Breast epithelium (tissue), 4 donors: ENCODE data around the gene GPR176. TPM values are rescaled to one million over a fixed set of nuclear protein-coding genes. Genes with fewer than 3 reads are reported as not detected.

Experiments used
- DNase-seq, 2 donors: peaks; one replicate each; pipeline ENCODE4 v3.0.0-alpha.2; 2019; ENCODE audit warnings: low spot score in 2 of 2
- H3K27ac ChIP-seq, 2 donors: fragments of 200-600 bp; sonication (generic) in 1 of 2; one replicate each; pipeline ENCODE4 v1.5.1; 2016 to 2019; ENCODE audit warnings: mild to moderate bottlenecking in 1 of 2
- H3K27me3 ChIP-seq, 2 donors: fragments of 200-600 bp; sonication (generic) in 1 of 2; one replicate each; pipeline versions ENCODE4 v1.5.1 to v1.6.0; 2017 to 2019; ENCODE audit warnings: control low read depth in 1 of 2, mild to moderate bottlenecking in 1 of 2
- H3K36me3 ChIP-seq: fragments of 200-600 bp; one replicate; pipeline ENCODE4 v1.5.1; 2019
- H3K4me1 ChIP-seq, 2 donors: fragments of 200-600 bp; sonication (generic); one replicate each; pipeline ENCODE4 v1.5.1; 2016 to 2019; ENCODE audit warnings: control low read depth in 1 of 2
- H3K4me3 ChIP-seq, 3 donors: fragments of 200-600 bp; sonication (generic); 1 replicate in 2 of 3; 2 replicates in 1 of 3; pipeline ENCODE4 v1.5.1; 2016 to 2019; ENCODE audit warnings: mild to moderate bottlenecking in 3 of 3, moderate library complexity in 2 of 3
- H3K9me3 ChIP-seq, 2 donors: fragments of 200-600 bp; sonication (generic) in 1 of 2; one replicate each; pipeline ENCODE4 v1.5.1; 2016 to 2019; ENCODE audit warnings: control low read depth in 1 of 2
- POLR2A ChIP-seq: fragments of 450-650 bp; IDR thresholded peaks from one replicate; pipeline ENCODE4 v1.6.1; 2016; ENCODE audit warnings: antibody characterized with exemption, mild to moderate bottlenecking, moderate library complexity
- POLR2AphosphoS5 ChIP-seq, 3 donors: sonication (generic); formaldehyde crosslinking; IDR thresholded peaks; one replicate each; pipeline ENCODE4 v1.6.1; 2017; ENCODE audit warnings: antibody characterized with exemption in 3 of 3
- intact Hi-C: fragments of 100-400 bp; cut with DNase I; formaldehyde crosslinking; loops from one replicate; pipeline ENCODE4 v1.15.1; 2023; ENCODE audit warnings: low total_unique reads
- total RNA-seq, 3 donors: library from RNA; depleted of rRNA; stranded (reverse); fragments of >200 nt; gene quantifications; one replicate each; pipeline ENCODE4 v1.1.0, GENCODE V29; 2016
- TF ChIP-seq, protein P1 (sequence below), 3 donors: fragments of 450-650 bp; IDR thresholded peaks; one replicate each; pipeline ENCODE4 v1.5.1; 2016 to 2017; ENCODE audit warnings: antibody characterized with exemption in 3 of 3, mild to moderate bottlenecking in 3 of 3, moderate library complexity in 3 of 3

Gene GPR176
- total RNA-seq, 3 donors from 2014 or later, result 4.4 to 12.1 (median 9.4) TPM

DNA sequence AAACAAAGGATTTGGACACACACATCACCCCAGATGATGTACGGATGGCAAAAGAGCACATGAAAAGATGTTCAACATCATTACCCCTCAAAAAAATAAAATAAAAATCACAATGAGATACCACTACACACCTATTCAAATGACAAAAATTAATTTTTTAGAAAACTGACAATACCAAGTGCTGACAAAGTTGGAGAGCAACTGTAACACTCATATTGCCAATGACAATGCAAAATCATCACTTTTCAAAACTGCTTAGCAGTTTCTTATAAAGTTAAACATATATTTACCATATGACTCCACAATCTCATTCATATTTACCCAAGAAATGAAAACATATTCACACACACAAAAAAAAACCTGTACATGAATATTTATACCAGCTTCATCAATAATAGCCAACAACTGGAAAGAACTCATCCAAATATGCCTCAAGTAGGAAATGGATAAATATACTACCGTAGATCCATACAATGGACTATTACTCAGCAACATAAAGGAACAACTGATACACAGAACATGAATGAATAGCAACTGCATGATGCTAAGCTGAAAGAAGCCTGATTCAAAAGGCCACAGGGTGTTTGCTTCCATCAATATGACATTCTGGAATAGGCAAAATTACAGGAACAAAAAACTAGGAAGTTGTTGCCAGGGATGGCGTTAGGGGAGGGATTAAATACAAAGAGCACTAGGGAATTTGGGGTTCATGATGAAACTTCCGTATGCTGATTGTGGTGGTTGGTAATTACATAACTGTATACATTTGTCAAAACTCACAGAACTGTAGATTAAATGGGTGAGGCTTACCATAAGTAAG, 138.7 kb downstream of the GPR176 start:
- TF ChIP-seq, protein P1, sequence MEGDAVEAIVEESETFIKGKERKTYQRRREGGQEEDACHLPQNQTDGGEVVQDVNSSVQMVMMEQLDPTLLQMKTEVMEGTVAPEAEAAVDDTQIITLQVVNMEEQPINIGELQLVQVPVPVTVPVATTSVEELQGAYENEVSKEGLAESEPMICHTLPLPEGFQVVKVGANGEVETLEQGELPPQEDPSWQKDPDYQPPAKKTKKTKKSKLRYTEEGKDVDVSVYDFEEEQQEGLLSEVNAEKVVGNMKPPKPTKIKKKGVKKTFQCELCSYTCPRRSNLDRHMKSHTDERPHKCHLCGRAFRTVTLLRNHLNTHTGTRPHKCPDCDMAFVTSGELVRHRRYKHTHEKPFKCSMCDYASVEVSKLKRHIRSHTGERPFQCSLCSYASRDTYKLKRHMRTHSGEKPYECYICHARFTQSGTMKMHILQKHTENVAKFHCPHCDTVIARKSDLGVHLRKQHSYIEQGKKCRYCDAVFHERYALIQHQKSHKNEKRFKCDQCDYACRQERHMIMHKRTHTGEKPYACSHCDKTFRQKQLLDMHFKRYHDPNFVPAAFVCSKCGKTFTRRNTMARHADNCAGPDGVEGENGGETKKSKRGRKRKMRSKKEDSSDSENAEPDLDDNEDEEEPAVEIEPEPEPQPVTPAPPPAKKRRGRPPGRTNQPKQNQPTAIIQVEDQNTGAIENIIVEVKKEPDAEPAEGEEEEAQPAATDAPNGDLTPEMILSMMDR (IDR thresholded peaks at IDR 0.05), result no peak
- TF ChIP-seq POLR2AphosphoS5 (IDR thresholded peaks at IDR 0.05), result no peak
- TF ChIP-seq POLR2A, result no peak
- Histone ChIP-seq H3K4me1 (peaks cover 0 to 6% of the 10 kb centered on the region in 2 donors), H3K36me3 (no peaks in the 10 kb centered on the region), H3K27ac (peak overlapping the region in 1 of 2 donors; percentile 94), H3K9me3 (no peaks in the 10 kb centered on the region), H3K4me3 (no peak overlapping the region), H3K27me3 (no peaks in the 10 kb centered on the region)
- intact Hi-C loops, result no loop called here
- DNase-seq, result no peak

DNA sequence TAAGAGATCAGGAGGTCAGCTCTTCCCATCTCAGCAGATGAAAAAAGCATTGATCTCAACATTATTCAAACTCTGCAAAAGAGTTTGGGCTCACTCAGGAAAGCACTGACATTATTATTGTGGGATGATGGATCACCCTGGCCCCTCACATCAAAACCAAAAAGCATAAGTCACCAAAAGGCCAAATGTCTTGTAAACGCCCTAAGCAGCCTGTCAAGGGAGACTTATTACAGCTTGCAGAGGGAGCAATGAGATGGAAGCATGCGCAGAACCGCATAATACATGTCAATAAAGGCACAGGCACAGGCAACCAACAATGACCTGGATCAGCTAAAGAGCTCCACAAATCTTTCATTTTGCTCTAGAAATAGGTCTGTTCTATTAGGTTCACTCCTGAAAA, 142.0 kb downstream of the GPR176 start:
- H3K27ac ChIP-seq, result no peak overlapping the region
- no peak for DNase-seq
- intact Hi-C loops, result no loop called here
- no peak overlapping the region for H3K4me3 ChIP-seq
- H3K4me1 ChIP-seq, result no peaks in the 10 kb centered on the region
- no peaks in the 10 kb centered on the region for H3K9me3 ChIP-seq
- H3K36me3 ChIP-seq, result no peaks in the 10 kb centered on the region
- TF ChIP-seq, protein P1 (IDR thresholded peaks at IDR 0.05), result no peak
- TF ChIP-seq POLR2A, result no peak
- TF ChIP-seq POLR2AphosphoS5 (IDR thresholded peaks at IDR 0.05), result no peak
- no peaks in the 10 kb centered on the region for H3K27me3 ChIP-seq

DNA sequence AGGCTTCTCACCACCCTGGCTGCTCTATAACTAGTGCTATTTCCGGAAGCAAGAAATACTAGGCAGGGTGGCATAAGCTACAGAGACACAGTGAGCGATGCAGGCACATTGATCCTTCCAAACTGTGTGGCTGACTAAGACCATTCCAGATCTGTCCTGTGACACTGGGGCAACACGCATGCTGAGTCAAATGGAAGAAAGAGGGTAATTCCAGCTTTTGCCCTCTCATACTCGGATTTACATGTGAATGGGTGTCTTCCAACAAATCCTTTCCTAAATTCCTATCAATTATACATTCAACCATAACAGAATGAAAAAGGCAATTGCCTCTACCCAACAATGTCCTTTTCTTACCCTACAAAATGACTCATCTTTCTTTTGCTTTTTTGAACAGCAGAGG, 142.6 kb downstream of the GPR176 start:
- intact Hi-C loops, result no loop called here
- Histone ChIP-seq H3K9me3 (no peaks in the 10 kb centered on the region), H3K36me3 (no peaks in the 10 kb centered on the region), H3K27me3 (no peaks in the 10 kb centered on the region), H3K4me3 (no peak overlapping the region), H3K4me1 (no peaks in the 10 kb centered on the region), H3K27ac (no peak overlapping the region)
- TF ChIP-seq POLR2AphosphoS5 (IDR thresholded peaks at IDR 0.05) (no peak), POLR2A (no peak)
- TF ChIP-seq, protein P1 (IDR thresholded peaks at IDR 0.05), result no peak
- no peak for DNase-seq

DNA sequence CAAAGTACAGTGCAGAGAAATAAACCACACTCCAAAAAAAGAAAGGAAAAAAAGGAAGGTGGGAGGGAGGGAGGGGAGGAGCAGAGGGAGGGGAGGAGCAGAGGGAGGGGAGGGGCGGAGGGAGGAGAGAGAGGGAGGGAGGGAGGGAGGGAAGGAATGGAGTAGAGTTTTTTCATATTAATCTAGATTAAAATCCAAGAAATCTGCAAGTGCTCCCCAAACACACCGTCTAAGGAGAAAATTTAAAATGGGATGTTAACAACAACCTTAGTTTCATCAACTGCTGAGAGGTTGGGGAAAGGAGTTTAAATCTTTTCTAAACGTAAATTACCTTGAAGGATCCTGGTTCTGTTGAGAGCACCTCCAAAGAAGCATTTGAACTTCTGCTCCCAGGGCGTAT, 144.0 kb downstream of the GPR176 start:
- Histone ChIP-seq H3K27me3 (no peaks in the 10 kb centered on the region), H3K27ac (no peak overlapping the region), H3K4me3 (no peak overlapping the region), H3K9me3 (no peaks in the 10 kb centered on the region), H3K4me1 (no peaks in the 10 kb centered on the region), H3K36me3 (no peaks in the 10 kb centered on the region)
- no peak for DNase-seq
- TF ChIP-seq, protein P1 (IDR thresholded peaks at IDR 0.05), result no peak
- TF ChIP-seq POLR2AphosphoS5 (IDR thresholded peaks at IDR 0.05) (no peak), POLR2A (no peak)
- intact Hi-C loops, result no loop called here

DNA sequence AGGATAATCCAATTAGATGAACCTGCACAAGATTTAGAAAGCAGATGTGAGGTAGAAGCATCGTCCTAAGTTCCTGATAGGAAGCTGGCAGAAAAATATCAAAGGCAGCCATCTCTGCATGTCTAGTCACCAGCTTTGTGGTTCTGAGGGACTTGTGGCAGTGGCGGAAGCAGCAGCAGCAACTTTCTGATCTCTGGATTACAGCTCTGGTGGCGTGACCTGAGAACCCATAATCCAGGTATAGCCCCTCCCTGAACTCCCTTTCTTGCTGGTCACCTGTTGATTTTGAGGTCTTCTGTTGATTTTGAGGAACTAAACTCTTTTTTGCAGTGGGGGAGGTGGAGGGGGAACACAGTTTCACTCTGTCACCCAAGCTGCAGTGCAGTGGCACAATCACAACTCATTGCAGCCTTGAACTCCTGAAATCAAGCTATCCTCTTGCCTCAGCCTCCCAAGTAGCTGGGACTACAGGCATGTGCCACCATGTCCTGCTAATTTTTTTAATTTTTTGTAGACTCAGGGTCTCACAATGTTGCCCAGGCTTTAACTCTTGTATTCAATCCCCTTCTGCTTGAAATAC, 145.3 kb downstream of the GPR176 start:
- H3K36me3 ChIP-seq, result no peaks in the 10 kb centered on the region
- H3K27me3 ChIP-seq, result no peaks in the 10 kb centered on the region
- no peaks in the 10 kb centered on the region for H3K9me3 ChIP-seq
- TF ChIP-seq, protein P1 (IDR thresholded peaks at IDR 0.05), result no peak
- TF ChIP-seq POLR2A (no peak), POLR2AphosphoS5 (IDR thresholded peaks at IDR 0.05) (no peak)
- no peak overlapping the region for H3K4me3 ChIP-seq
- H3K4me1 ChIP-seq, result no peaks in the 10 kb centered on the region
- no peak overlapping the region for H3K27ac ChIP-seq
- no peak for DNase-seq
- intact Hi-C loops, result no loop called here
